GM12801 (cell line): ENCODE results near the gene CCDC127.

Experiments used
- TF ChIP-seq, protein P1 (sequence below): IDR thresholded peaks from one replicate; pipeline ENCODE4 v1.5.1; 2011; ENCODE audit warnings: control low read depth; ENCODE audit not compliant: insufficient read length; ENCODE audit errors: extremely low read depth

Gene CCDC127

DNA sequence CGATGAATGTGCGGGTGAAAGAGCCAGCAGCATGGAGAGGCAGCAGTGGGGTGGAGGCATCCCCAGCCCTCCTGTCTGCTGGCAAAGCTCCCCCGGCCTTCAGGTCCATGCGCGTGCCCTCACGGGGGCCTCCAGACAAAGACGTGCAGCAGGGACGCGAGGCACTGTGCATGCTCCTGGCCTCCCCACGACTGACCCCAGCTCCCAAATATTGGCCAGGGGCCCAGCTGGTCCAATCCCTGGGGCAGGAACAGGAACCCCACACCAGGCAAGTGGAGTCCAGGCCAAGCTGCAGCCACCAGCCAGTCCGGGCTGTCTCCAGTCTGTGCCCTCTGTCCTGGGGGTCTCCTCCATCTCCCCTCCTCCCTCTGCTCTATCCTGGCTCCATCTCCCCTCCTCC, 60.2 kb downstream of the CCDC127 start:
- TF ChIP-seq, protein P1, sequence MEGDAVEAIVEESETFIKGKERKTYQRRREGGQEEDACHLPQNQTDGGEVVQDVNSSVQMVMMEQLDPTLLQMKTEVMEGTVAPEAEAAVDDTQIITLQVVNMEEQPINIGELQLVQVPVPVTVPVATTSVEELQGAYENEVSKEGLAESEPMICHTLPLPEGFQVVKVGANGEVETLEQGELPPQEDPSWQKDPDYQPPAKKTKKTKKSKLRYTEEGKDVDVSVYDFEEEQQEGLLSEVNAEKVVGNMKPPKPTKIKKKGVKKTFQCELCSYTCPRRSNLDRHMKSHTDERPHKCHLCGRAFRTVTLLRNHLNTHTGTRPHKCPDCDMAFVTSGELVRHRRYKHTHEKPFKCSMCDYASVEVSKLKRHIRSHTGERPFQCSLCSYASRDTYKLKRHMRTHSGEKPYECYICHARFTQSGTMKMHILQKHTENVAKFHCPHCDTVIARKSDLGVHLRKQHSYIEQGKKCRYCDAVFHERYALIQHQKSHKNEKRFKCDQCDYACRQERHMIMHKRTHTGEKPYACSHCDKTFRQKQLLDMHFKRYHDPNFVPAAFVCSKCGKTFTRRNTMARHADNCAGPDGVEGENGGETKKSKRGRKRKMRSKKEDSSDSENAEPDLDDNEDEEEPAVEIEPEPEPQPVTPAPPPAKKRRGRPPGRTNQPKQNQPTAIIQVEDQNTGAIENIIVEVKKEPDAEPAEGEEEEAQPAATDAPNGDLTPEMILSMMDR = no peak

GRCh38 chr5:157126-157715, 60.7 kb downstream of the CCDC127 start:
- TF ChIP-seq, protein P1 = no peak

GRCh38 chr5:156411-157072, 61.4 kb downstream of the CCDC127 start:
- TF ChIP-seq, protein P1 = no peak

- TF ChIP-seq, protein P1 = no peak
These were observed 62.1 kb downstream of the CCDC127 start for GRCh38 chr5:155651-156410.

GRCh38 chr5:154826-155225, 63.1 kb downstream of the CCDC127 start:
- TF ChIP-seq, protein P1 = no peak

DNA sequence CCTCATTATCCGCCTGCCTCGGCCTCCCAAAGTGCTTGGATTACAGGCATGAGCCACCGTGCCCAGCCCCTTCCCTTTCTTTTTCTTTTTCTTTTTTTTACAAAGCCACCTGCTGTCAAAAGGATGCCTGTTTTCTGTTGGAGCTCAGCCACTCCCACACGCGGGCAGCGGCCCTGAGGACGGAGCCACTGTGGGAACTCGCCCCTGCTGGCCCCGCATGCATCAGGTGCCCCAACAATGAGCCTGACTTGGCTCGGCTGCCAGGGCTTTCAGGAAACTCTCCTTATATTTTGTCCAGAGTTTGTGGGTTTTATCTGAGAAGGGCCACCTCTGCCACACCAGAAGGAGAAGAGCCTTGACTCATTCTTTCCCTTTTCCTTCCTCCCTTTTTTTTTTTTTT, 63.7 kb downstream of the CCDC127 start:
- TF ChIP-seq, protein P1 = no peak

- TF ChIP-seq, protein P1 = no peak
These were observed 64.7 kb downstream of the CCDC127 start for GRCh38 chr5:153256-153655.
